Sigmoid colon (tissue), 7 donors: Measurements from ENCODE around the gene SPRY4. TPM values are rescaled to one million over a fixed set of nuclear protein-coding genes. Genes with fewer than 3 reads are reported as not detected.

Source experiments
- DNase-seq: peaks from one replicate; pipeline ENCODE4 v3.0.0-alpha.2; 2019
- H3K27ac ChIP-seq, 4 donors: fragments of 200-600 bp; sonication (generic); one replicate each; pipeline ENCODE4 v1.5.1; 2016 to 2019; ENCODE audit warnings: mild to moderate bottlenecking in 1 of 4
- H3K27me3 ChIP-seq, 3 donors: fragments of 200-600 bp; sonication (generic); one replicate each; pipeline ENCODE4 v1.5.1; 2019; ENCODE audit warnings: mild to moderate bottlenecking in 1 of 3
- H3K36me3 ChIP-seq, 4 donors: fragments of 200-600 bp; sonication (generic); one replicate each; pipeline ENCODE4 v1.5.1; 2016 to 2019
- H3K4me1 ChIP-seq, 4 donors: fragments of 200-600 bp; sonication (generic); one replicate each; pipeline ENCODE4 v1.5.1; 2017 to 2019
- H3K4me3 ChIP-seq, 4 donors: fragments of 200-600 bp; sonication (generic); one replicate each; pipeline ENCODE4 v1.5.1; 2017 to 2019; ENCODE audit warnings: mild to moderate bottlenecking in 2 of 4, moderate library complexity in 1 of 4
- H3K9me3 ChIP-seq, 4 donors: fragments of 200-600 bp in 3 of 4; sonication (generic) in 3 of 4; one replicate each; pipeline versions ENCODE4 v1.5.1 to v1.6.1; 2013 to 2019
- CTCF ChIP-seq, 4 experiments: fragments of 450-650 bp in 3 of 4; fragments of 200-600 bp in 1 of 4; IDR thresholded peaks; one replicate each; pipeline ENCODE4 v1.5.1; 2016 to 2019; ENCODE audit warnings: antibody characterized with exemption in 4 of 4, mild to moderate bottlenecking in 3 of 4, moderate library complexity in 2 of 4
- EP300 ChIP-seq, 4 donors: sonication (generic); formaldehyde crosslinking; IDR thresholded peaks; one replicate each; pipeline ENCODE4 v1.6.1; 2017; ENCODE audit warnings: antibody characterized with exemption in 4 of 4
- POLR2A ChIP-seq, 2 donors: fragments of 450-650 bp; IDR thresholded peaks; one replicate each; pipeline ENCODE4 v1.6.1; 2016; ENCODE audit warnings: antibody characterized with exemption in 2 of 2, mild to moderate bottlenecking in 2 of 2, moderate library complexity in 2 of 2
- POLR2AphosphoS5 ChIP-seq, 4 donors: sonication (generic); formaldehyde crosslinking; IDR thresholded peaks; one replicate each; pipeline ENCODE4 v1.6.1; 2017; ENCODE audit warnings: antibody characterized with exemption in 4 of 4
- WGBS, 2 donors: extraction: QIAGEN DNeasy Blood & Tissue Kit; methylation state at CpG; one replicate each; pipeline ENCODE4 v1.1.7; 2013; 5-methylcytosine and 5-hydroxymethylcytosine counted together
- intact Hi-C: fragments of 100-400 bp; cut with DNase I; formaldehyde crosslinking; loops from one replicate; pipeline ENCODE4 v1.15.1; 2023
- polyA plus RNA-seq, 3 donors: library from polyadenylated mRNA; stranded (reverse); fragments of 200-250 nt; gene quantifications; one replicate each; pipeline ENCODE4 v1.2.3, GENCODE V29; 2013
- total RNA-seq, 4 donors: library from RNA; depleted of rRNA; stranded (reverse); fragments of >200 nt; gene quantifications; one replicate each; pipeline ENCODE4 v1.1.0, GENCODE V29; 2016
- donor health status: healthy with polysubstance abuse.
- donor health status: Bipolar disorder and iron deficiency.
- donor health status: healthy.

SPRY4 gene
- total and polyA plus RNA-seq, 7 donors, result 1.8 to 15.7 (median 8.6) TPM

- Histone ChIP-seq H3K9me3 (no peaks in the 10 kb centered on the region), H3K36me3 (no peaks in the 10 kb centered on the region), H3K27ac (no peak overlapping the region), H3K4me3 (no peak overlapping the region), H3K4me1 (peaks cover 0 to 11% (median 5%) of the 10 kb centered on the region in 4 donors), H3K27me3 (no peaks in the 10 kb centered on the region)
- intact Hi-C loops, result no loop called here
- no peak for DNase-seq
- 90 to 93% methylated on average over 9 of the region's 9 CpGs for WGBS, 2 donors
- TF ChIP-seq POLR2AphosphoS5 (IDR thresholded peaks at IDR 0.05) (no peak), CTCF (IDR thresholded peaks at IDR 0.05) (no peak), EP300 (IDR thresholded peaks at IDR 0.05) (no peak), POLR2A (IDR thresholded peaks at IDR 0.05) (no peak)
Observed at GRCh38 chr5:142310803-142311202, 14.0 kb downstream of the SPRY4 start.

GRCh38 chr5:142309747-142310318 is 15.0 kb downstream of the SPRY4 start:
- 85 to 86% methylated on average over 12 of the region's 12 CpGs for WGBS, 2 donors

GRCh38 chr5:142308358-142308757 is 16.5 kb downstream of the SPRY4 start:
- intact Hi-C loops, result no loop called here
- Histone ChIP-seq H3K4me3 (no peak overlapping the region), H3K27me3 (no peaks in the 10 kb centered on the region), H3K36me3 (no peaks in the 10 kb centered on the region), H3K4me1 (peaks cover 0 to 1% (median 0%) of the 10 kb centered on the region in 4 donors), H3K27ac (no peak overlapping the region), H3K9me3 (no peaks in the 10 kb centered on the region)
- DNase-seq, result no peak
- no peak for TF ChIP-seq POLR2AphosphoS5 (IDR thresholded peaks at IDR 0.05)
- no peak for TF ChIP-seq POLR2A (IDR thresholded peaks at IDR 0.05)
- TF ChIP-seq EP300 (IDR thresholded peaks at IDR 0.05), result no peak
- TF ChIP-seq CTCF (IDR thresholded peaks at IDR 0.05), result no peak
- WGBS, 2 donors, result 86 to 92% methylated on average over 3 of the region's 3 CpGs

More at GRCh38 chr5:142309747-142310318, 15.0 kb downstream of the SPRY4 start:
- TF ChIP-seq POLR2AphosphoS5 (IDR thresholded peaks at IDR 0.05) (no peak), EP300 (IDR thresholded peaks at IDR 0.05) (no peak), CTCF (IDR thresholded peaks at IDR 0.05) (no peak), POLR2A (IDR thresholded peaks at IDR 0.05) (no peak)
- no peaks in the 10 kb centered on the region for H3K27me3 ChIP-seq
- intact Hi-C loops, result no loop called here
- no peaks in the 10 kb centered on the region for H3K36me3 ChIP-seq
- peaks cover 0 to 10% (median 3%) of the 10 kb centered on the region in 4 donors for H3K4me1 ChIP-seq
- no peak overlapping the region for H3K27ac ChIP-seq
- DNase-seq, result no peak
- H3K4me3 ChIP-seq, result no peak overlapping the region
- H3K9me3 ChIP-seq, result no peaks in the 10 kb centered on the region

- no peak overlapping the region for H3K27ac ChIP-seq
- H3K4me1 ChIP-seq, result no peaks in the 10 kb centered on the region
- H3K27me3 ChIP-seq, result no peaks in the 10 kb centered on the region
- no peaks in the 10 kb centered on the region for H3K36me3 ChIP-seq
- no peaks in the 10 kb centered on the region for H3K9me3 ChIP-seq
- intact Hi-C loops, result no loop called here
- no peak overlapping the region for H3K4me3 ChIP-seq
- TF ChIP-seq POLR2AphosphoS5 (IDR thresholded peaks at IDR 0.05) (no peak), POLR2A (IDR thresholded peaks at IDR 0.05) (no peak), EP300 (IDR thresholded peaks at IDR 0.05) (no peak), CTCF (IDR thresholded peaks at IDR 0.05) (no peak)
- DNase-seq, result no peak
- WGBS, 2 donors, result 81 to 86% methylated on average over 7 of the region's 7 CpGs
Observed at GRCh38 chr5:142307146-142307890, 17.5 kb downstream of the SPRY4 start.
